GM21515 (cell line): ENCODE measurements around the gene MFN1.

Experiments used
- ATAC-seq: cut with Tn5 transposase; IDR thresholded peaks from one replicate; pipeline ENCODE4 v1.9.1; 2021; ENCODE audit not compliant: unreplicated experiment

MFN1 gene

GRCh38 chr3:179428876-179429548 lies 81.5 kb downstream of the MFN1 start:
- no peak for ATAC-seq

- ATAC-seq = no peak
These were observed 82.9 kb downstream of the MFN1 start for GRCh38 chr3:179430277-179430870.

- ATAC-seq = peak; percentile 64
These were observed 84.5 kb downstream of the MFN1 start for GRCh38 chr3:179432021-179432420.

- ATAC-seq = no peak
These were observed 84.9 kb downstream of the MFN1 start for GRCh38 chr3:179432451-179432850.

GRCh38 chr3:179436517-179436916 lies 89.0 kb downstream of the MFN1 start:
- ATAC-seq = no peak

- peak; percentile 97 for ATAC-seq
These were observed 91.3 kb downstream of the MFN1 start for GRCh38 chr3:179438841-179439240.
